ENCODE data around the gene AHI1. TPM values are rescaled to one million over a fixed set of nuclear protein-coding genes. Genes with fewer than 3 reads are reported as not detected.

Gene AHI1
- 22.8 TPM for polyA plus RNA-seq (ENCODE audit: insufficient read length)

DNA sequence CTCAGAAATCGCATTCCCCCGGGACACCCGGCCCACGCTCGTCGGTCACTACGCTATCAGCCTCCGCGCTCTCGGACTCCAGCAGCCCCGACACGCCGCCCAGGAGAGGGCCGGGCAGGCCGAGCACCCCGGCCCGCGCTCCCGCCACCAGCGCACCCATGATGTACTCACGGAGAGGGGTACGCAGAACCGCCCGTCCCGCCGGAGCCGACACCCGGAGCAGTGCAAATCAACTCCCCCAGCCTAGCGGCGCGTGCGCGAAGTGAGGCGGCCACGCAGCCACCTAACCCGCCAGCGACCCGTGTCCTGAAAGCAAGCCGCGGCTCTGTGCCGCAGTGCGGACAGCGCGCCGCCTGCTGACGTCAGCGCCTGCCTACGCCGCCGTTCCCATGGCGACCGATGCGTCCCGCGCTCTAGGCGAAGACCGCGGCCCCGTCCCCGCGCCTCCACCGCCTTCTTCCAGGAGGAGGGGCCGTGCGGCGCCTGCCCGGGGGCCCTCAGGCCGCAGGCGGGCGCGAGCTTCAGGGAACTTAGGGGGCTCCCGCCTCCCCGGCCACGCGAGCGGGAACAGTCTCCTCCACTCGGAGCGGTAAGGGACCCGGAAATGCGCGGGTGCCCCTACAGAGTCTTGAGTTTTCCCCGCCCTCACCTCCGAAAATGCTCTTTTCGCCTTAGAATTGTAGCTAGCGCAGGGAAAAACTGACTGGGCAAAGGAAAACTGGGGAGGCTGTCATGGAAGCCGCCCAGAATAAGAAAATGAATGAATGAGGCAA lies at the start of gene AHI1:
Gene AHI1 (minus strand): TSS at position 329 of the 773 bp plus-strand sequence. CDS start 5,503 bp downstream, outside the sequence.
- DNase-seq (ENCODE audit: low read depth) = peak; percentile 82

DNA sequence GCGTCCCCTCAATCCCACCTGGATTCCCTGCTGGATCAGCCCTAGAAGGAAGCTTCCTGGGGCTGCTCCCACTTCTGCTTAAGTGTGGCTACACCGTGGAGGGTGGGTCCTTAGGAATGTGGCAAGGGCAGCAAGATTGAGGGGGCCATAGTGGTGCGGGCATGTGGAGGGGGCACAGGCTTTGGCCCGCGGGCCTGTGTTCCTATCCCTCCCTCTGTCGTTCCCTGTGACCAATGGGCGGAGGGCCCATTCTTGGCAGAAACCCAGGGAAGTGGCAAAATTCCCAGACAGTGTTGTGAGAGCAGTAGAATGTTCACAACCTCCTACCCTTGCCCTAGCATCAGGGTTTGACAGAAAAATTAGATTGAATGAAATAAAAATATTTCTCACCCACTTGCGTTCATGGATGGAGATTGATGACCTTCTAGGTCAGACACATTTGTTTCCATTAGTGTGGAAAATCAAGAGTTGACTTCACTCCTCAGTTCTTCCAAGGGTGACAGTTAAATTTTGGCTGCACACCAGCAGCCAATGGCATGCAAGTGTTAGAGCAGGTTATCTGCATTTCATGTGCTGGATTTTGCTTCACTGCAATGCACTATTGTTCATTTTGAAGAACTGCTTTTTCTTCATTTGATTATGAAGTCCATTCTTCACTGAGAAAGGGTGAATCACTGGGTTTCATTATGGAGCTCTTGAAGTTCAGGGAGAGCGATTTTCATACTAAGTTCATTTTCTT lies 49.3 kb upstream of the AHI1 start:
- no peak for DNase-seq (ENCODE audit: low read depth)

DNA sequence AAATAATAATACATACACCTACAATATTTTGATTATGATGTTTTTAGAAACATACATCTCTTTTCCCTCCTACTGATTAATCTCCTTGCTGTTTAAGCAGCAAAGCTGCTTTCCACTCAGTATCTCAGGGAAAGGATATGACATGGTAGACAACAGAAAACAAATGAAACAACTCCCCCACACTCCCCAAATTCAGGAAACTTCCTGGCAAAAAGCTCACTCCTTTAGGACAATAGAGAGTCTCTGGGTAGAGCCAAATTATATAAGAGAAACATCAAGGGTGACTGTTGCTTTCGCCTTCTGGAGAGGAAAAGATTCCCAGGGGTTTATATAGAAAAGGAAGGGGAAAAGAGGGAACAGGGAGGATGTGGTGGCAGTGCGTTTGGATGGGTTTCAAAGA lies 48.7 kb upstream of the AHI1 start:
- no peak for DNase-seq (ENCODE audit: low read depth)

DNA sequence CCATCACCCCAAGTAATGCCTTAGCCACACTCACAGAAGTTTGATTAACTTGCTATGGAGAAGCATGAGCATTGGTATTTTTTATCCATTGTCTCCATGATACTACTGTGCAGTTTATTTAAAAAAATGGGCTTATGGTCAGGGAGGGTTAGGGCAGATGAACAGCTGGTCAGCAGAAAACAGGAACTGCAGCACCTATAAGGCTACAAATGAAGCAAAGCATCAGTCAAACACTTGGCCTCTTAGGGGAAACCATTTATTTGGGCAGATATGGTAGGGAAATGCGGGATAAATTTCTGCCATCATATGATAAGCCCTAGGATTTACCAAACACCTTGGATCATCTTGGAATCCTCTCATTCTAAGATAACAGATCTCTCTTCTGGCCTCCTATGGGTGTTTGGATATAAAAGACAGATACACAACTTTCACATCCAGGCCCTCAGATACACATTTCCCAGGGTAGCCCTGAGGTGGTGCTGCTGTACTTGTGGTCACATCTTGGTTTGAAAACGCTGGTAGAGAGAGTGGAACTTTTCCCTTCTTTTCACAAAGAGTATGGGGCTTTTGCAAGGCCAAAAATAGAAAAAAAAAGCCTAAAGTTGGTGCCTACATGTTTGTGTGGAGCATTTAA lies 42.8 kb upstream of the AHI1 start:
- no peak for DNase-seq (ENCODE audit: low read depth)

DNA sequence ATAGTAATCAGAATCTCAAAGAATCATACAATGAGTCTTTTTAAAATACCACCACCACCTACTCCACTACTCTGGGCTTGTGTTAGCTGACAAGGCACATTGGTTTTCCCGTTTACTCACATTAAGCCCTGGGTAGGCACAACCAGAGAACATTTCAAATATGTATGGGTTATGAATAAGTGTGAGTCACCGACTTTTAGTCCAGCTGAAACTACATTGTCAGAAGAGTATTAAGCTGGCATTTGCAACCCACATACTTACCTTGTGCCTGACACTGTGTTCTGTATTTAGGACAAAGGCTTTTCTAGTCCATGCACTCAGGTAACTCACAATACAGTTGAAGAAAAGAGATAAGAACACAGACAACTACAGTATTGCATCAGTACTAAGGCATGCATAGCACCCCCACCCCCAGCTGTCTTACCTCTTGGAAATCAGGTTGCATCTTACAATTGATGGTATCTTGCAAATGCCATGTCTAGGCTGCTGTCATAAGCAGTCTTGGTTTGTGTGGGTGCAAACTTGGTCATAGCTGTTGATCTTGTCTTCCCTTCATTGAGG lies 40.3 kb upstream of the AHI1 start:
- no peak for DNase-seq (ENCODE audit: low read depth)

DNA sequence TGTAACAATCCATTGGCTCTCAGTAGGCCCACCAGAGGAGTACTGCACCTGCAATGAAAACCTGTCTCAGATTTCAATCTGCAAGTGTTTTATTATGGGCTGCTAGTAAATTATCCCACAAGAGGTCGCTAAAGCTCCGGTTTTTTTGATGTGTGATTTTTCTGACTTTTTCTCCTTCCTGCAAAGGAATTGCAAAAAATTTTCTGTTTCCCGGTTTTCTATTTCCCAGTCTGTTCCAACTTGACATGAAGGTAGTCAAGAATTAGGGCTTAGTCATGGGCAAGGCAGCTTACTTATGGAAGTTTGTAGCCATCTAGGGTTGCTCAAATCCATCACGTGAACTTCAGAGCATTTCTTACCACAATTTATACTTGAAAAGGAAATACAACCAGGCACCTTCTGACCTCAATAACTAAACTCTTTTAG lies 38.5 kb upstream of the AHI1 start:
- DNase-seq (ENCODE audit: low read depth) = peak; percentile 57

DNA sequence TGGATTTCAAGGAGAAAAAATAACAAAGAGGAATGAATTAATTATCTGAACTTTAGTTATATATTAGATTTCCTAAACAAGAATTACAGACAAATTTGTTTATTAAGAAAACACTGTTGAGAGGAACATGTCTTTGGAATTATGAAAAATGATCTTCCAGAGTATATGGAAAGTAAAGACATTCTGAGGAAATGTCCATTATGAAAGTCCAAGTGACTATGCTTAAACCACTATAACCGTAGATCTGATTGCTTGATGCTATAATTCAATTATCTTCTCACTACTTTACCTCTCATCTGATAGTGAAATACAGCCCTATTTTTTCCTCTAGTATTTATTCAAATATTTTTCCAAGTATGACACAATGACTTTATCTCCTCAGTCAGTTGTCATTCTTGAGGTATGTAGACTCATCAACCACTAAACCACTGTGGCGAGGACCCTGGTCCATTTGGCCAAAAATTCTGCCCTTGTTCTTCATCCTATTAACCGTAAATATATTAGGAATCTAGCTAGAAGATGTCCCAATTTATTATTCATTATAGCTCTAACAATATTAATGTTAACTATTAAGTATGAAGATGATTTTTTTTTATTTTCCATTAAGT lies 37.3 kb upstream of the AHI1 start:
- DNase-seq (ENCODE audit: low read depth) = no peak

DNA sequence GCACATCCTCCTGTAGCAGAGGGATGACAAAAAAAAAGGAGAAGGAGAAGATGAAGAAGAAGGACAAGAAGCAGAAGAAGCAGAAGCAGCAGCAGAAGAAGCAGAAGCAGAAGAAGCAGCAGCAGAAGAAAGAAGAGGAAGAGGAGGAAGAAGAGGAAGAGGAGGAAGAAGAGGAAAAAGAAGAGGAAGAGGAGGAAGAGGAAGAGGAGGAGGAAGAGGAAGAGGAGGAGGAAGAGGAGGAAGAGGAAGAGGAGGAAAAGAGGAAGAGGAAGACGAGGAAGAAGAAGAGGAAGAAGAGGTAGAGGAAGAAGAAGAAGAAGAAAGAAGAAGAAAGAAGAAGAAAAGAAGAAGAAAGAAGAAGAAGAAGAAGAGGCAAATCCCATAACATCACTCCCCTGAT lies 35.0 kb upstream of the AHI1 start:
- DNase-seq (ENCODE audit: low read depth) = no peak

DNA sequence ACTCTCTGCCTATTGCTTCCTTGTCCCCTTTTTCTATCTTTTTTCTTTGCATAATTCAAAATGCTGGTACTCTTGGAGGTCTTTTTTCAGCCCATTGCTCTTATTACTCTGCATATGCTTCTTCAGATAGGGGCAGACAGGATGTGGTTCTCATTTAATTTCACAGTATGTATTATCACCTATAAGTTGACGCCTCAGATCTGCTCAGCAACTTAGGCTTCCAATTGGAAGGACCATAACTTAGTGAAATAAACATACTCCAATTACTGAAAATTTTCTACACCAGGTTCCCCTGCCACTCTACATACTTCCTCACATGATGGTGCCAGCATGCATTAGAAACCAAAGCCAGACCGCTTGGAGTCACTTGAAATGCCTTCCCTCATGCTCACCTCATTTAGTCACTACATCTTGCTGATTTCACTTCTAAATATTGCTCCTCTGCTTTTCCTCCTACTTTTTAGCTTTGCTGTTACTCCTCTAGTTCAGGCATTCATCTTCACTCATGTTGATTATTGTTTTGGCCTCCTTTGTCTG lies 34.5 kb upstream of the AHI1 start:
- DNase-seq (ENCODE audit: low read depth) = no peak

DNA sequence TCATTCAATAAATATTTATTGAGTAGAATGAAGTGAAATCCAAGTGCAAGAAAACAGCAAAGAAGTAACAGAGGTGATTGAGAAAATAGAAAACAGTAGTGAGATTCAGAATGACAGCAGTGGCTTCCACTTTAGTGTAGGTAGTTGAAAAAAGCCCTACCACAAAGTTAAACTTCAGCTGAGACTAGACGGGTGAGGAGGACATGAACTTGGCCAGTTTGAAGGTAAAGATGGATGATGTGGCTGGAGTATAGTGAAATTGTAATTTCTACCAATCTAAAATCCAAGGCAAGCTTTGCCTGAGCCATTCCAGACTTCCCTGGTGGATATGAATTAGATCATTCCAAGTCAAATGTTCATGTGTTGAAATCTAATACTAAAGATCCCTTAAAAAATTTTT lies 32.6 kb upstream of the AHI1 start:
- peak; percentile 24 for DNase-seq (ENCODE audit: low read depth)

DNA sequence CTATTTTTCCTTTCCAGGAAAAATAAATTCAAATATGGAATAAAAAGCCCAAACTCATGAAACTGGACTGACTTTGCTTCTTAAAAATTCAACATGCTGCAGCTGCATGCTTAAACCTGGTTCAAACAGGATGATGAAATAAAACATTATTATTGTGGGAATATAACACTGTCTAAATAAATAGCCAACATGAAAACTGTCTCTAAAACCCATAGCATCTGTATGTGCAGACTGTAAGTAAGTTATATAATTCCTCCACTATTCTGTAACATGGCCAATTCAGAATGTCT lies 30.4 kb upstream of the AHI1 start:
- DNase-seq (ENCODE audit: low read depth) = peak; percentile 73

DNA sequence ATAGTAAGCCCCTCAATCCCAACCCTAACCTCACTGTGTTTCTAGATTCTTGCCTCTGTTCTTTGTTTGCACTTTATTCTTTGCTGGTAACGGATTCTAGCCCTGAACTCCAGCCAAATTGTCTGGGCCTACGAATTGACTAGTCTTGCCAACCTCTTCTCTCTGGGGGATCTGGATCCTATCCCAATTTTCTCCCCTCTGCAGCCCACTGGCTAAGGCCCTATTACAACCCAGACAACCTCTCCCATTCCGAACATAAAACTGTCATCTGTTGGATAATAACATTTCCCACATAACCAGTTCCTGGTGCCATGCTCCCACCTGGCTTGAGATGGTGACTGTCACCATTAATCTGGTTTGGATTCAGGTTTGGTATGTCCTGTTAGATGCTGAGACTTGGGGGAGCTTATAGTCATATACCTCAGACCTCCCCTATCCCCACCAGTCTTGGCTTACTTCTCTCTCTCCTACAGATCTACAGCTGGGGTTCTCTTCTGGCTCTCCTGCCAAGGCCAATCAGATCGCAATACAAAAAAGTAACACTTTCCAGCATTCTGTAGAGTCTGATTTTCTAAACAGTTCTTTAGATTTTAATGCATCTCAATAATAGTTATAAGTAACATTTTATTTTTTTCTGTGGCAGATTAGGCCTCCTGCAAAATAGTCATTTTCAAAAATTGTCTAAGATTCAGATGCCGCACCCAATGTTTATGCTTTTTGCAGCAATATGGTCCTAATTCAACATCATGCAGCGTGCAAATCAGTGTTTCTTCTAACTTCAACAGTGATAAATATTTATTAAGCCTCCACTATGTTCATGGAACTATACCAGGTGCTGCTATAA lies 29.8 kb upstream of the AHI1 start:
- DNase-seq (ENCODE audit: low read depth) = peak; percentile 36

DNA sequence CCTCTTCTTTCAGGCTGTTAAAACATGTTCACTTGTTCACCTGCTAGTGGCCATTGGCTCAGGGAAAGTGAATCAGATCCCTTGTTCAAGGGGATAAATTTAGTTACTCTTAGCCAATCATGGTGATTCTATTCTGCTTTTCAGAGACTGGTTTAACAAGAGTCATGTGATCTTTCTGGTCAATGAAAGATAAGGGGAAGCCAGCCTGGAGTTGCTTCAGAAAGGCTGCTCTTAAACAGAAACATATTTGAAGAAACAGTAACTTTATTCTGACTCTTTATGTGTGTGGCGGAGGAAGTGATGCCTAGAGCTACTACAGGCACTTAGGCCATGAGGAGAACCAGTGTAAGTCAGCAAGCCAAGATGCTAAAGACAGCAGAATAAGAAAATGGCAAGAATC lies 28.1 kb upstream of the AHI1 start:
- no peak for DNase-seq (ENCODE audit: low read depth)

DNA sequence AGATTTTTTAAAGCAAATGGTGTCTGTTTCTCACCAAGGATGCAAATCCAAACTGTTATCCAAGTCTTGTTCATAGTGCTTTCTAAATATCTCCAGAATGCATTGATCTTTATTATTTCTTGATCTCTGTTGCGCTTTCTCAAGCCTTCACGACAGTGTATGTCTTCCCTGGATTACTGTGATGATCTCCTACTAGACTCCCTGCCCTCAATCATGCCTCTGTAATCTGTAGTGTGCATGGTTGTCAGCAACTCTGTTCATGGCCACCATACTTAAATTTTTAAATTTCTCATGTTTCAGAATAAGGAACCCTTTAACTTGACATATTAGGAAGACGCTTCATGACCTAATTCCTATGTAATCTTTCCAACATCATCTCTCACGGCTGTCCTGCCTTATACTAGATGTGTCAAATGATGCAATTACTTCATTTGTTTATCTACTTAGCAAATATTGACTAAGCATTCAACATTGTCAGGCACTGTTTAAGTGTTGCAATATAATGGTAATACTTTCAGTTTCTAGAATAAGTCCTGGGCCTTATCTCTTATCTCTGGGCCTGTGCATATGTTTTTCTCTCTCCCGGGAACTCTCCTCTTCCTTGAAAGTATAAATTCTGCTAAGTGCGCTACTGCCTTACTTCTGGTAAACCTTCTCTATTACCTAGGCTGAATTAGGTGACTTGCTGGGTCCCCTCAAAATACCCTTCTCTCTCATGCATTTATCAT lies 25.6 kb upstream of the AHI1 start:
- no peak for DNase-seq (ENCODE audit: low read depth)

DNA sequence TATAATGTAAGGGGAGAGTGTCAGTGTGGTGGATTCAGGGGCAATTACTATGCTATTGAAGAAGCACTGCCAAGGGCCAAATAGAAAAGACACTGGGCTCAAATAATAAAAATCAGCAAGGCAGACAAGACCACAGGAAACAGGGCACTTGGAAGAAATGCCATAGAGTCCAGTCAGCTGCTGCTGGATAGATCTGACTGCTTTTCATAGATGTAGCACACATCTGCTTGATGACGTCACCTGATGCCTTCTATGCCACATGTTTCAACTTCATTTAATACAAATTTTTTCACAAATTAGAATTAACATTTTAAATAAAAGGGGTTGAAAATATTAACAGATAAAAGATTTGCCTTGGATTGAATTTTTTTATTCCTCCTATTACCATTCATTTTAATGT lies 23.9 kb upstream of the AHI1 start:
- DNase-seq (ENCODE audit: low read depth) = no peak

DNA sequence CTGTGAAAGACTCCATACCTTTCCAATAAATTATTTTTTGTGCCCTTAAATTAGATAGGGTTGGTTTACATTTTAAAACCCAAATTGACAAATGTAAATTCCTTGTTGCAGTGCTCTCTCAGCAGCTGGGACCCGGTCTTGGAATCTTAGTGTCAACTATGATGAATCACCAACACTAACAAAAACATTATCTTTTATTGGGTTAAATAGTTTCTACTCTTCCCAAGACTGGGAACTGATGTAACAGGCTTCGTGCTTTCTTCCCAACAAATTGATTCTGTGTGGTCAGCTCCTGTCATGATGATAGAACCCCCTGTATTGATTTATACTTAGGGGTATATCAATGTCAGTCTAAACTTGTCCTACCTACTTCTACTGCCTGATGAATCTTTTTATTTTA lies 23.2 kb upstream of the AHI1 start:
- DNase-seq (ENCODE audit: low read depth) = no peak

DNA sequence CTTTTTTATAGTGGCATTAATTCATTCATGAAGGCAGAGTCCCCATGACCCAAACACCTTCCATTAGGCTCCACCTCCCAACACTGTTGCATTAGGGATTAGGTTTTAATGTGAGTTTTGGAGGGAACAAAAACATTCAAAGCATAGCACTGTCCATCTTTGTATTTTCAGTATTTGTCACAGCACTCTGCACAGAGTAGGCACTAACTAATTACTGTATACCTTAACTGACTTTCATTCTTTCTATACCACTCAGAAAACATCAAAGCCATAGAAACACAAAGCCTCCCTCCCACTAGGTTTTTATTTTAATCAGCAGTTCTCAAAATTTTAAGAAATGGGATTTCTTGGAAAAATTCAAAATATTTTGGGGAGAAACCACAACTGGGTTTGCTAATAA lies 21.8 kb upstream of the AHI1 start:
- DNase-seq (ENCODE audit: low read depth) = no peak

DNA sequence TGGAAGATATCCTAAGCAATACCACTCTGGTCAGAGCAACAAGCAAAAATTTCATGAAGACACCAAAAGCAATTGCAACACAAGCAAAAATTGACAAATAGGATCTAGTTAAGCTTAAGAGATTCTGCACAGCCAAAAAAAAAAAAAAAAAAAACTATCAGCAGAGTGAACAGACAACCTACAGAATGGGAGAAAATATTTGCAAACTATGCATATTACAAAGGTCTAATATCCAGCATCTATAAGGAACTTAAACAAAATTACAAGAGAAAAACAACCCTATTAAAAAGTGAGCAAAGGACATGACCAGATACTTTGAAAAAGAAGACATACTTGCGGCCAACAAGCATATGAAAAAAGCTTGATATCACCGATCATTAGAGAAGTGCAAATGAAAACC lies 20.0 kb upstream of the AHI1 start:
- no peak for DNase-seq (ENCODE audit: low read depth)

DNA sequence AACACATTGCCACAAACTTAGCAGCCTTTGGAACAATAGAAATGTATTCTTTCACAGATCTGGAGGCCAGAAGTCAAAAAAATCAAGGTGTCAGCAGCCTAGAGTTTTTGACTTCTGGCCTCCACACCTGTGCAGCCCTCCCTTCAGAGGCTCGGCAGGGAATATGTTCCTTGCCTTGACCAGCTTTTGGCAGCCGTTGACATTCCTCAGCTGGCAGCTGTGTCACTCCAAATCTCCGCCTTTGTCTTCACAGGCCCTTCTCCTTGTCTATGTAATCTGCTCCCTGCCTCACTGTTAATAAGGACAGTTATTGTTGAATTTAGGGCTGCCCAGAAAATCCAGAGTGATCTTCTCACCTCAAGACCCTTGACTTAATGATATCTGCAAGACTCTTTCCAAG lies 17.2 kb upstream of the AHI1 start:
- no peak for DNase-seq (ENCODE audit: low read depth)

DNA sequence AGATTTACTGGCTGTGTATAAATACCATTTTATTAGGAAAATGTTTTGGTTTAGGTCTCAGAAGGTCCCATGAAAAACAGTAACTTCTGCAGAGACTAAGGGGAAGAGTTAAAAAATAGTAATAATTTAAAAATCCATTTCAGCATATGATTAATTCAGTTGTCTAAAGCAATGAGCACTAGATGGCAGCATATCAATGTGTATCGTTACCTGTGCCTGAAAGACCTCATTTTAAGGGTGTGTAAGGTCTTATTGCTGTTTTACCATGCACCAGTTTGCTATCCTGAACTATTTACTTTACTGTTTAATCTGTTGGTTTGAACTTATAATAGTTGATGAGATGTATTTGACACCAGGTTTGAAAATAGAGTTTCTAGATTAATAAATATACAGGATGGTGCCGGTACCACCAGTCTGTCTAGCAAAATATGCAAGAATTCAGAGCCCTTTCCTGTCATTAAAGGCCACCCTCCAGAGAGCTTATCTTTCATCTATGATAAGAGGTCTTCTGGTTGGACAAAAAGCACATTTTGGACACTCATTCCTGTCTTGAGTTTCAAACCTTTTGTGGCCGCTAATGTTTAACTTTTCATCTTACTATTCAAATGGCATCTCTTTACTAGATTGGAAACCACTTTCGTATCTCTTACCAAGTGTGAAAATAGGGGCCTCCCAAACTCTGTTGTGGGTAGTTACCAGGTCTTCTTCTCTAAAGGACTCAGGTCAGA lies 8.9 kb upstream of the AHI1 start:
- no peak for DNase-seq (ENCODE audit: low read depth)
